ENCODE results near the gene DDX6. TPM values are rescaled to one million over a fixed set of nuclear protein-coding genes. Genes with fewer than 3 reads are reported as not detected.
"Not testable (repeated sequence)": the region's sequence is repeated elsewhere in the genome, so short reads cannot be mapped to it uniquely, and the experiment has no call there.

The DDX6 gene
- total RNA-seq: 98.9 TPM

GRCh38 chr11:118791111-118791960 lies at the start of gene DDX6:
TSS of gene DDX6 (minus strand) at chr11:118791164. CDS start at chr11:118786251, 4,913 bp downstream.
- peak; percentile 88 for DNase-seq (ENCODE audit: low spot score)

- DNase-seq (ENCODE audit: low spot score): no peak
These were observed 48.1 kb upstream of the DDX6 start for GRCh38 chr11:118838905-118839553.

GRCh38 chr11:118837868-118838267 lies 46.9 kb upstream of the DDX6 start:
- DNase-seq (ENCODE audit: low spot score): no peak

DNA sequence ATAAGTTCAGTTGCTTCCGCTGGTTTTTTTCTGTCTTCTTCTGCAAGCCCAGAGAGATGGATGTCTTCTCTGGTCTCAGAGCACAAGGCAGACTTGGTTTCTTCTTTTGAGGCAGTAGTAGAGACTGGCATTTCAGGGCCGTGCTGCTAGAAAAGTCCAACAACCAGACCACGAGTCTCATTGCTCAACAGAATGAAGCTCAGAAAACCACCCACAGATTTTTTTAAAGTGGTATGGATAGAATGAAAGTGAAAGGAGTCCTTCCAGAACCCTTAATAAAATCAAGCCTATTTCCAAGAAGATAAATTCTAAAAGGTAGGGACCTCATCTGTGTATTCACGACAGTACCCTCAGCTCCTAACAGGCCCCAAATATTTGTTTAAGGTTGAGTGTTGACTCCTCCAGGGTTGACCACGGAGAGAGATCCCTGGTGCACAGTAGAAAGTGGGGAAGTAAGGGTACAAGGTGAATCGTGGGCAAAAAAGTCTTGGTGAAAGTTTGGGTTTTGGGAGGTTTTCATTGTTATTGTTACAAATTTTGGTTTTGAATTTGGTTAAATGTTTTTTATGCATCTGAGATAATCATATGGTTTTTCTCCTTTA lies 43.6 kb upstream of the DDX6 start:
- no peak for DNase-seq (ENCODE audit: low spot score)

- DNase-seq (ENCODE audit: low spot score): no peak
These were observed 36.2 kb upstream of the DDX6 start for GRCh38 chr11:118827118-118827517.

- DNase-seq (ENCODE audit: low spot score): not testable (repeated sequence)
These were observed 32.1 kb upstream of the DDX6 start for GRCh38 chr11:118822936-118823510.

- DNase-seq (ENCODE audit: low spot score): peak; percentile 89
These were observed 29.7 kb upstream of the DDX6 start for GRCh38 chr11:118820412-118821357.

GRCh38 chr11:118820025-118820379 lies 29.0 kb upstream of the DDX6 start:
- DNase-seq (ENCODE audit: low spot score): not testable (repeated sequence)

- DNase-seq (ENCODE audit: low spot score): no peak
These were observed 28.5 kb upstream of the DDX6 start for GRCh38 chr11:118819334-118820024.

GRCh38 chr11:118818130-118818529 lies 27.2 kb upstream of the DDX6 start:
- DNase-seq (ENCODE audit: low spot score): no peak

GRCh38 chr11:118813551-118813950 lies 22.6 kb upstream of the DDX6 start:
- no peak for DNase-seq (ENCODE audit: low spot score)

GRCh38 chr11:118812485-118812884 lies 21.5 kb upstream of the DDX6 start:
- no peak for DNase-seq (ENCODE audit: low spot score)

DNA sequence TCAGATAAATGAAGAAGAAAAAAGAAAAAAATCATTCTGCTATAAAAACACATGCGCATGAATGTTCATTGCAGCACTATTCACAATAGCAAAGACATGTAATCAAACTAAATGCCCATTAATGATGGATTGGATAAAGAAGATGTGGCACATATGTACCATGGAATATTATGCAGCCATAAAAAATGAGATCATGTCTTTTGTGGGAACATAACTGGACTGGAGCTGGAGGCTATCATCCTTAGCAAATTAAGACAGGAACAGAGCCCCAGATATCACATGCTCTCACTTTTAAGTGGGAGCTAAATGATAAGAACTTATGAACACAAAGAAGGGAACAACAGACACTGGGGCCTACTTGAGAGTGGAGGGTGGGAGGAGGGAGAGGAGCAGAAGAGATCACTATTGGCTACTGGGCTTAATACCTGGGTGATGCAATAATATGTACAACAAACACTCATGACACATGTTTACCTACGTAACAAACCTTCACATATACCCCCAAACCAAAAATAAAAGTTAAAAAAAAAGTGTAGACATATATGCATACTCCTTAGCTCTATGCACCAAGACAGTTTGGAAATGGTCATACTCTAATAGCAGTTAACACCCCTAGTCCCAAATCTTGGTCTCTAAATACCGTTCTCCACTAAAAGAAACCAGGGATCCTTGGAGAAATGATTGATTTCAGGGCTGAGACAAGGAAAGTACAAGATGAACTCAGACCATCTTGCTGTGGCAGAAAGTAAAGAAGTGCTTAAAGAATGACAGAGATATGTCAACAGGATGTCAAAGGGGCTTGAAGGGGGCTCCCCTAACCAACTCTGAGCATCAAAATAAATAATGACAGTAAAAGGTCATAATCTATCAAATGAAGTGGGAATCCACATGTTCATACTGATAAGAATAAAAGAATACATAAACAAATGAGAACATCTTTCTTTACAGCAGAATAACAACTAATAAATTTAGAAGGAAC lies 17.1 kb upstream of the DDX6 start:
- no peak for DNase-seq (ENCODE audit: low spot score)

DNA sequence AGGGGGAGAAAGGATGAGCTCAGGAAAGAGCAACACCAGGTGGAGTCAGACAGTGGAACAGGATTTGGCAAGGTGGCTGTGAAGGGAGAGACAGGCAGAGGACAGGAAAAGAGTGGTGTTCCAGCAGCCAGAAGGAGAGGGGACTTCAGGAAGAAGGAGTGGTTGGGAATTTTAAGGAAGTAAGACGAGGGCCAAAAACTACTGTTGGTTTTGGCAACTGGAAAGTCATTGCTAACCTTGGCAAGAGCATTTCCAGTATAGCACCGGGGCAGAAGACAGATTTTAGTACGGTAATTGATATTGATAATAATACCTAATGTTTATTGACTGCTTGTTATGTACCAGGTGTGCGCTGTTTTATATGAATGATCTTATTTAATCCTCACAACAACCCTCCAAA lies 15.4 kb upstream of the DDX6 start:
- DNase-seq (ENCODE audit: low spot score): no peak

DNA sequence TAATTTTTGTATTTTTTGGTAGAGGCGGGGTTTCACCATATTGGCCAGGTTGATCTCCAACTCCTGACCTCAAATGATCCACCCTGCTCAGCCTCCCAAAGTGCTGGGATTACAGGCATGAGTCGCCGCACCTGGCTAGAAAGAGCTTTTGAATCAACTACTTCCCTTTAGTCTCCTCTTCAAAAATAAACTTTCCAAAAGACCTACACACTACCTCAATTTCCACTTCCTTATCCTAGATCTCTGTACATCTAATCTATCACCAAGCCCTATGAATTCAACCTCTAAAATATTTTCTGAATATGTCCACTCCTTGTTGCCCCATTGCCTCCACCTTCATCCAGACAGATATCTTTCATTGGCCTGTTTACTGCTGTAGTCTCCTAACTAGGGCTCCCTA lies 13.1 kb upstream of the DDX6 start:
- DNase-seq (ENCODE audit: low spot score): no peak

DNA sequence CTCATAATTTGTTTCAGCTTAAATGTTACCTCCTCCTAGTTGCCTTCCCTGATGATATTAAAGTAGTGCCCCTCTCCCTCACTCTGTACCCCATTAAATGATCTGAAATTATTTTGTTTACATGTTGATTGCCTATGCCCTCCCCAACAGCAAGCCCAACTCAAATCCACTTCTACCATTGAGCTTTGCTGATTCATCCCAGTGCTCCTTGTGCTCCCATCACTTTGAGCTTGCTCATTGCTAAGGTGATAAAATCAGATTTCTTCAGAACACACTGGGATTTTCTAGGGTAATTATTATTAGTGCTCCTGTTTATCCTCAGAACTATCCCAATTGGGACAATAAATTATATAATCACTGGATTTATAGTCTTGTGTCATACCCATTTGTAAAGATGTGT lies 8.4 kb upstream of the DDX6 start:
- no peak for DNase-seq (ENCODE audit: low spot score)

DNA sequence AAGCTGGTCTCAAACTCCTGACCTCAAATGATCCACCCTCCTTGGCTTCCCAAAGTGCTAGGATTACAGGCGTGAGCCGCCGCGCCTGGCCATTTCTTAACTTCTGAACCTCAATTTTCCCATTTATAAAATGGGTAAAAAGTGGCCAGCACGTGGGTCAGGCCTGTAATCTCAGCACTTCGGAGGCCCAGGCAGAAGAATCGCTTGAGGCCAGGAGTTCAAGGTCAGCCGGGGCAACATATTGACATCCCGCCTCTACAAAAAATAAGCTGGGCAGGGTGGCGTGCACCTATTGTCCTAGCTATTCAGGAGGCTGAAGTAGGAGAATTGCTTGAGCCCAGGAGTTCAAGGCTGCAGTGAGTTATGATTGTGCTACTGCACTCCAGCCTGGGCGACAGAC lies 6.5 kb upstream of the DDX6 start:
- DNase-seq (ENCODE audit: low spot score): no peak

DNA sequence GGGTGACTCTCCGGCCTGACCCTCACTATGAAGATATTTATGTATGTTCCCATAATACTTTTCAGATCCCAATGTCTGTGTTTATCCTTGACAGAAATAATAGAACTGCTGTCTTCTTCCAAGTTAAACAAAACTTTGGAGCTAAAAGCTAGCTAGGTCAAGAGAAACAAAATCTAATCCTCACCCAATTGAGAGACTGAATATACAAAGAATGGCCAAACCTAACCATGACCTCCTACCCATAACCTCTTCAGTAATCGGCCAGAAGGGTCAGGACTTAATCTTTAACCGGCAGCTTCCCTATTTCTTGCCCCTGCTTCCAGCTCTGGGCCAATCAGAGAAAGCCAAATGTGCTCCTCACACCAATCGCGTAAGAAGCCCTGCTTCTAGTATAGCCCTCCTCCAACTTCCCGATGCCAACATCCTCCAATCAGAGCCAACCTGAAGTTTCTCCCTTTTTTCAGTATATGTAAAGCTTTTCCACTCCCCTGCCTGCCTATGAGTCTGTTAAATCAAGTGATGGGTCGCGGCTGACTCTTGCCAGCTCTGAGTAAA lies 1.7 kb upstream of the DDX6 start:
- peak; percentile 85 for DNase-seq (ENCODE audit: low spot score)

DNA sequence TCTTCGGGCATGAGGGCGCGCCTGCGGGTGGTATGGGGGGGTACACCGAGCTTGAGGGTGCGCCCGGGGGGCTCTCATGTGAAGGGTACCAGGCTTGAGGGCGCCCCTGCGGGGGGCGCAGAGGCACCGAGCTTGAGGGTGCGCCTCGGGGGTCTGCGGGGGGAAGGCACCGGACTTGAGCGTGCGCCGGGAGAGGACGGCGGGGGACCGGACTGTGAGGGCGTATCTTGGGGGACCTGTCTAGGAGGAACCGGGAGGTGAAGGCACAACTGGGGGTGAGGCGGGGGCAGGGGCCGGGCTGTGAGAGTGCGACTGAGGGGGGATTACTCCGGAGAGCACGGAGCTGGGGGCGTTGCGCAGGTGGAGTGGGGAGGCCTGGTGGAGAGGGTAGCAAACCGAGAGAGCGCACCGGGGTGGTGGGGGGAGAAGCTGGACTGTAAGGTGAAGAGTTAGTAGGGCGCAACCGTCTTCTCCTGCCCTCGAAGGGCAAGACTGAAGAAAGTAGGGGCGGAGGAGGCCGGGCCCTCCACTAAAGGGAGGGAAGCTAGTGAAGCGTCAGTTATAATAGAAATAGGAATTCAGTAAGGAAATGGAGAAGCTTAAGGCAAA lies 1.1 kb upstream of the DDX6 start:
- peak; percentile 15 for DNase-seq (ENCODE audit: low spot score)

Data from mucosa of gallbladder (tissue), 1 donor.